Stimulated activated CD8-positive, alpha-beta memory T cell treated with anti-CD3 and anti-CD28 coated beads, Interleukin-4, amount 100 ng/mL, for 1 hour (primary cell): ENCODE results near the gene AMHR2.

Experiments used
- DNase-seq, 2 donors: peaks; one replicate each; pipeline ENCODE4 v3.0.0-alpha.2; 2020; ENCODE audit warnings: low read depth in 2 of 2, low spot score in 1 of 2

AMHR2 gene

GRCh38 chr12:53452159-53453077 is 28.8 kb downstream of the AMHR2 start:
- peak; percentile 49 to 65 for DNase-seq

DNA sequence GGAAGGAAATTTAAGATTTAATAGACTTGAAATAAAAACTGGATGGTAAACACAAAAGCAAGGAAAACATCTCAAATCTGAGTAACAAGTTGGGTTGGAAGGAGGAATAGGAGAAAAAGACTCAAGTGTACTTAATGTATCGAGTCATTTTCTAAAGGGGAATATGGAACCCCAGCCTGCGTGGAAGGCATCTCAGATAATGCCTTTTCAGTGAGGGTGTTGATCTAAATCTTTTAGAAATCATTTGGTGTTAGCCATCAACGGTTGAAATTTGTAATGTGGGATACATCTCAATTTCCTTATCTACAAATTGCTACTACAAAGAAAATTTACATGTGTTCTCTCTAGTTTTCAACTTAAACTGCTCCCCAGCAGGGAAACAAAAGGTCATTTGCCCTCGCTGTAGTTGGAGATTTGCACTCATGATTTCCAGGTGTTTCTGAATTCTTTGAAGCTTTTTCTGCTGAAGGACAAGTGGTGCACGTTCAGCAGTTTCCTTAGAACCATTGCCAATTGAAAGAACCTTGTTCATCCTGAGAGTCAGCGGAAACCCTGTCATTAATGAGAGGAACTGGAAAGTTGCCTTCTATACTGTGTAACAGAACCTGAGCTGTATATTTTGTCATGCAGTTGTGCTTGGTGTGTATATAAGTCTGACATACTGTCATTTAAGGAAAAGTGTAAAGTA is 30.4 kb downstream of the AMHR2 start:
- no peak for DNase-seq

DNA sequence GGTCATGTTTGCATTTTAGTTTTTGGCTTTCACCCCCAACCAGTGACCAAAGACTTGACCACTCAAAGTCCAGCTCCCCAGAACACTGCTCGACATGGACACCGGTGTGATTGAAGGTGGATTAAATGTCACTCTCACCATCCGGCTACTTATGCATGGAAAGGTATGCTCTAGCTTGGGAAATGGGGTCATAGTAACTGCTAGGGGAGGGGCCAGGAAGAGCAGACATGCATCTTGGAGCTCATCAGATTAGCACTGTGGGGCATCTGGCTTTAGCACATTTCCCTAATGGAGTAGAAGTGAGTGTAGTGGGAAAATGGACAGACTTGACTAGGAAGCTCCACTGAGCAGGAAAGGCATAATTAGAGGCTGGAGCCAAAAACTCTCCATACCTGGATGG is 31.1 kb downstream of the AMHR2 start:
- DNase-seq, result no peak

DNA sequence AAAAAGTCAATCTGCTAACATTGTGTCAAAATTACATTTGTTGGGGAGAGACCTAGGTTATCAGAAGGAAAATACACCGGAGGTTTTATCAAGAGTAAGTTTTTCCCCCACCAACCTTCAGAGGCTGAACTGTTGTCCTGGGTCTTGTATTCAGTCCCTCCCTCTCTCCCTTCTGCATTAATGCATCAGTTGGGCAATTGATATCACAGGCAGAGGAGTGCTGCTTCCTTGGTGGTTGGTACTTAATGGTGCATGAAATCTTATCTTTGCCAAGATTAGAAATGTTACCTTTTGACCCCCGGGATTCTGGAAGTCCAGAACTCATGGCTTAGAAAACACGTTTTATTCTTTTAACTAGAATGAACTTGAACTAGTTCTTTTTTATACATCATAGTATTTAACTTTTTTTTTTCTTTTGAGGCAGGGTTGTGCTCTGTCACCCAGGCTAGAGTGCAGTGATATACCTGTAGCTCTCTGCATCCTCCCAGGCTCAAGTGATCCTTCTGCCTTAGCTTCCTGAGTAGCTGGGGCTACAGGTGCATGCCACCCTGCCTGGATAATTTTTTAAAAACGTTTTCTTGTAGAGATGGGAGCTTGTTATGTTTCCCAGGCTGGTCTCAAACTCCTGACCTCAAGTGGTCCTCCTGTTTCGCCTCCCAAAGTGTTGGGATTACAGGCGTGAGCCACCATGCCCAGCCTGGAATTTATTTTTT is 33.2 kb downstream of the AMHR2 start:
- DNase-seq, result no peak

DNA sequence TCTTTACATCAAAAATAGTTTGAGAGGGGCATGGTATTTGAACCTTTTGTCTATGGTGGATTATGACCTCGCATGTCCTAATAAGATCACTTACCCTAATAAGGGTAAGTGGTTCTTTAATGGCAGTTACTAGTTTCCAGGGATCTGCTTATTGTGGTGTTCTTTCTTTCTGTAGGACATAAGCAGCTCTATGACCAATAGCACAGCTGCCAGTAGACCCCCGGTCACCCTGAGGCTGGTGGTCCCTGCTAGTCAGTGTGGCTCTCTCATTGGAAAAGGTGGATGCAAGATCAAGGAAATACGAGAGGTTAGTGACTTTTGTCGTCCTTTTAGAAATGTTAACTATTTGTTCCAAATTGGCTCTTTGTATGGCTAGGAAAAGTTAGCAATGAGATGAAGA is 35.4 kb downstream of the AMHR2 start:
- DNase-seq, result no peak

- DNase-seq, result no peak
These were observed 37.4 kb downstream of the AMHR2 start for GRCh38 chr12:53461059-53461458.

GRCh38 chr12:53461591-53461990 is 37.9 kb downstream of the AMHR2 start:
- no peak for DNase-seq

DNA sequence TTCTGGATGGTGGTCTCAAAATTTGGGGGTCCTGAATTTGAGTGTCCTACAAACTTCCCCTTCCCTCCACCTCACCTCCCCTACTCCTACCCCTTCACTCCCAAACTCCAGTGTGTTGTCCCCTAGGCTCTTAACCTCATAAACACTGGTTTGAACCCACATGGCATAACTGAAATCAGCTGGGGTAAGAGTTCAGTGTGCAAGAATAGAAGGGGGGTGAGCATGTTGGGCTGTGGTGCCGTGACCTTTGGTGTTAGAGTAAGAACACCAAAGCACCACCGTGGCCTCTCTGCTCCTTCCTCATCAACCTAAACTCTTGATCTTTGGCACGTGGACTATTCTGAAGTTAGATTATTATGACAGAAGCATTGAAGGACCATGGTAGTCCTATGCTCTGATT is 39.3 kb downstream of the AMHR2 start:
- no peak for DNase-seq

GRCh38 chr12:53463802-53464560 is 40.3 kb downstream of the AMHR2 start:
- no peak for DNase-seq

DNA sequence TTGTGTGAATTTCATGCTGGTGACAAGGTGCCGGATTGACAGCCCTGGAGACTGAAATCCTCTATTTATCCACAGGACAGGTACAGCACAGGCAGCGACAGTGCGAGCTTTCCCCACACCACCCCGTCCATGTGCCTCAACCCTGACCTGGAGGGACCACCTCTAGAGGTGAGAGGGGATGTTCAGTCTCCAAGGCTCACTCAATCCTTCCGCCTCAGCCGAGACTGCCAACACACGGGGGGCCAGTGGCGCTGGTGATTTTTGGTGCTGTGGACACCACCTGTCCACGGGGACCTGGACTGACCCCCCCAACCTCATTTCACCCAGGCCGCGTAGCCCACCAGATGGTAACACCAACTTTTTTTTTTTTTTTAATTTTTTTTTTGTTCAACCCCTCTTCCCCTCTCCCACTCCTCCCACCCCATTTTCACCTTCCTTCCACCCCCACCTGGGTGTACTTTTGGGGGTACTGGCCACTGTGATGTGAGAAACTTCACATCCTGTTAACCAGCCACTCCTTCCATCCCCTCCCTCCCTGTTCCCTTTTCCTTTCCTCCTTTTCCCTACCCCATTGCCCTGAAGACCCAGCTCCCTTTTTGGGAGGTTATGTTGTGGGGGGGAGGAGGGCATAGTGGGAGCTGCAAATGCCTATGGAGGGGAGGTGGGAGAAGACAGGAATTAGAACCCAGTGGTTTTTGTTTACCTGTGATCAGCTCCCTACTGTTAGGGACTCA is 41.2 kb downstream of the AMHR2 start:
- DNase-seq, result no peak

DNA sequence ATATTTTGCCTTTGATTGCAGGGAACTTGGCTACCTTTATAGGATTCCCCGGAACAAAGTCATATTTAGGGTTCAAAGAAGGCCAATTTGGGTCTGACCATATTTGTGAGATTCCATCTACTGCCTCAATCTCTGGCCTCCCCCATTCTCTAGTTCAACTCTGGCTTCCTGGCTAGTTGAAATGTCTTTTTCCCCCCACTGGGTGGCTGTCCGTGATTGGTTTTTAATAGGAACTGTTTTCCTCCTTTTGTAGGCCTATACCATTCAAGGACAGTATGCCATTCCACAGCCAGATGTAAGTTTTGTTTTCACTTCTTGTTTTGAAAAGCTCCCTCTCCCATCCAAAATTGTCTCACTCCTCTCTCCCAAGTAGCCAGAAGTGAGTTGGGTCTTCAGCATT is 42.0 kb downstream of the AMHR2 start:
- DNase-seq, result no peak

DNA sequence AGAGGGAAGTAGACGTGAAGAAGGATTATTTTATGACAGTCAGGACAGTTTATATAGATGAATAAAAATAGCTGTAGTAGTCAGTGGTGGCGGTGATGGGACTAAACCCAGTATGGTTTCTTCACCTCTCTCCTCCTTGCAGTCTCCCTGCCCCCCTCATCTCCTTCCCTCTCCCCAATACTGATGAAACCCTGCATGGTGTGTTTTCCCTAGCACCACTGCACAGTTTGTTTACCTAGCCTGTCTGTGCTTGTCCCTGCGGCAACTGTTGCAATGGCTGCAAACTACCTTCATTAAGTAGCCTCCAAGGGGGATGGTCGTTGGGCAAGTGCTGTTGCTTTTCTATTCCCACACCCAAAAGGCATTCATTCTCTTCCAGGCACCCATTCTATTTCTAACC is 43.0 kb downstream of the AMHR2 start:
- no peak for DNase-seq

DNA sequence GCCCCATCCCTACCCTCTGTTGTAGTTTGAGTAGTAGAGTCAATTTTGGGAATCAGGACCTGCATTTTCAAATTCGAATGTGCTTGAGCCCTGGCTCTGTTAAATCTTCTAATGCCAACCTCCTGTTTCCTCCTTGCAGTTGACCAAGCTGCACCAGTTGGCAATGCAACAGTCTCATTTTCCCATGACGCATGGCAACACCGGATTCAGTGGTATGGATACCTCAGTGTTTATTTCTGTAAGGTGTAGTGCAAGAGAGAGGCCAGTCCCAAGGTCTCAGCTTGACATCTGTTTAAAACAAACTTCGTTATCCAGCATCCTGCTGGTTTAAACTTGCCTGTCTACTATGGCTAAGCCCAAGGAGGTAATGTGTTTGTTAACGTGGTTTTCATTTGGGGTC is 43.4 kb downstream of the AMHR2 start:
- no peak for DNase-seq

DNA sequence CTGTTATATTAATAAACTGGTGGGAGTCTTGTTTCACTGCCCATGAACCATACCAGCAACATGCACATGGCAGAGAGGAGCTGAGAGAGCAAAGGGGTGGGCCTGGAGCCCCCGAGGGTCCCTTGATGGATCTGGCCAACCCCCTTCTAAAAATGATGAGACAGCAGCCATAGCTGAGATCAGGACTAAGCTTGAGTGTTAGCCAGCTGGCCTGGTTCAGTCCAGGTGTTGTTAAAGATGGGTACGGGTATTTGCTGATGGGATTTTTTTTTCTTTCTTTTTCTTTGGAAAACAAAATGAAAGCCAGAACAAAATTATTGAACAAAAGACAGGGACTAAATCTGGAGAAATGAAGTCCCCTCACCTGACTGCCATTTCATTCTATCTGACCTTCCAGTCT is 44.2 kb downstream of the AMHR2 start:
- DNase-seq, result no peak

DNA sequence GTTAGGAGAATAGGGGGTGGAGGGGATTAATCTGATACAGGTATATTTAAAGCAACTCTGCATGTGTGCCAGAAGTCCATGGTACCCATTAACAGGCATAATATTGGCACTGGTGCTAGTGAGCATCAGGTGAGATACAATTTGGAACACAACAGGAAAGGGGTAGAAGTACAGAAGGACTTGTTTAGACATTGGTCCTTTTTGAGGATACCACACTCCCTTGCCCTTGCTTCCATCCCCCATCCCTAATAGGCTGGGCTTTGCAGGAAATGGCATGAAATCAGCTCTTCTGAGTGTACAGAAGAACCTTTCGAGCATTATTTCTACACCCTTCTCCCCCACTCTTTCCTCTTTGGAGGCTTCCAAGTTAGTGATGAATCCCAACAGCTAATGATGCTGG is 44.6 kb downstream of the AMHR2 start:
- DNase-seq, result no peak

- DNase-seq, result no peak
These were observed 48.5 kb downstream of the AMHR2 start for GRCh38 chr12:53472056-53472582.

GRCh38 chr12:53474077-53474476 is 50.4 kb downstream of the AMHR2 start:
- no peak for DNase-seq

DNA sequence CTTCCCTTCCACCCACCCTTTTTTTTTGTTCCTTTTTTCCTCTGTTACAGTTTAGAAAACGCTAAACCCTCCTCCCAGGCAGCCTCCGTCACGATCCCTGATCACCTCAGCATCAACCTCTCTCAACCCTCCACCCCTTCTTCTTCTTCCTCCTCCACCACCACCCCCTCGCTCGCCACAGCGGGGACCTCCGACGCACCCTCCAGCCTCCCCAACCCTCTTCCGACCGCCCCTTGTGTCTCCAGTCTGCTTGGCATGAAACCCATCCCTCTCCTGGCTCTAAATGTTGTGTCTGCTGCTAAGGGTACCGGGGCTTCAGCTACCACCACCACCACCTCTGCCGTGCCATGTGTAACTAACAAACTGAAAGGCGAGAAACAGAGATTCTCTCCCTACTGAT is 51.2 kb downstream of the AMHR2 start:
- DNase-seq, result no peak

DNA sequence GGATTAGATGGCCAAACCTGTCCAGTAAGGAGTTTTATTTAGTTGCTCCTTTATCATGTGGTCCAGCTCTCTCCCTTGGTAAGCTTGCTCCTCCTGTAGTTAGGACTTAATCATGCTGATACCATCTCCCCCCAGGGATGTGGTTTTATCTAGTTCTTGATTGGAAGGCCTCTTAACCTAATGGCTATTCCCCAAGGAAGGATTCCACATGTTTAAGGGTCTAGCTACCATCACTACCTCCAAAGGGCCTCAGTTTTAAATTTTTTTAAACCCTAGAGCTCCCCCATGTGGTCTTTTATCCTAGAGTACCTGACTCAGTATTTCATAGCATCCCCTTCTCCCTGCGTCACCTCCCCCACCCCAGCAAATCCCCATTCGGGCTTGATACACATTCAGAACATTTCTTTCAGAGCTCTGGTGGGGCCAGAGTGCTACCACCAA is 53.1 kb downstream of the AMHR2 start:
- no peak for DNase-seq

GRCh38 chr12:53478865-53479264 is 55.2 kb downstream of the AMHR2 start:
- DNase-seq, result no peak
